Right ventricle myocardium superior (tissue), 1 donor: ENCODE data around the gene BCKDK. TPM values are rescaled to one million over a fixed set of nuclear protein-coding genes. Genes with fewer than 3 reads are reported as not detected.
A peak's percentile ranks its signal among the peaks of the same experiment; 100 is the strongest.
"Not testable (repeated sequence)": the region's sequence is repeated elsewhere in the genome, so short reads cannot be mapped to it uniquely, and the experiment has no call there.

ENCODE experiments used
- ATAC-seq: fragments of 200-7000 bp; cut with Tn5 transposase; one replicate; pipeline ENCODE4 v1.9.1; 2020; ENCODE audit warnings: mild to moderate bottlenecking; ENCODE audit not compliant: poor library complexity
- DNase-seq: peaks from one replicate; pipeline ENCODE4 v3.0.0-alpha.2; 2020
- intact Hi-C: fragments of 100-400 bp; cut with DNase I; formaldehyde crosslinking; loops from one replicate; pipeline ENCODE4 v1.11.2; 2022
- total RNA-seq: library from RNA; stranded (reverse); fragmentation: NEBNext Ultra II Directional; extraction: Animal tissue kit (Norgen Biotek cat#: 25700); gene quantifications from one replicate; pipeline ENCODE4 v1.2.1, GENCODE V29; 2021
- donor health status: DM: no; HTN: yes; CAD: no; lungs with severe emphysema.

The BCKDK gene
- total RNA-seq, 1 donor from 2014 or later = 84.3 TPM

DNA sequence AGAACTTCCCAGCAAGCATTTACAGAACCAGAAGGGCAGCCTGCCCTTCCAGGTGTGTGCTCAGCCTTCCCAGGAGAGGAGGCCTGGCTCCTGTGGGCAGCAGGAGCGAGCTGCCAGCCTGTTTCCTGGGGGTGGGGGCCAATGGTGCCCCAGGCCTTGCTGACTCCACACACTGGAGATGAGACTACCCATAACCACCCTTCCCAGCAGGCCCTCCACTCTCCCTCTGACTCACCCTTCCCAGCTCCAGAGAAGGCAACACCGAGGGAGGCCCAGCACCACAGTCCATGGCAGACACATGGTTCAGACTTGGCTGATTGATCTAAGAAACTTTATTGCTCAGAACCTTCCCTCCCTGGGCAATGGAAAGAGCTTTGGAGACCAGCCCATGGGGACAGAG, 17.6 kb upstream of the BCKDK start:
- no peak for DNase-seq

DNA sequence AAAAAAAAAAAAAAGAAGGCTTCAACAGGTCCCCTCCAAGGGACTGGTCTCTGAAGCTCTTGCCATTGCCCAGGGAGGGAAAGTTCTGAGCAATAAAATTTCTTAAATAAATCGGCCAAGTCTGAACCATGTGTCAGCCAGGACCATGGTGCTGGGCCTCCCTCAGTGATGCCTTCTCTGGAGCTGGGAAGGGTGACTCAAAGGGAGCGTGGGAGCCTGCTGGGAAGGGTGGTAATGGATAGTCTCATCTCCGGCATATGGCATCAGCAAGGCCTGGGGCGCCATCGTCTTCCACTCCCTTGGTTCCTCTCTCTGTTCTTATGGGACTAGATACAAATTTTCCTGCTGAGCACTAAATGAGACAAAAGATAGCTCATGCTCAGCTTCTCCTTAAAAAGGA, 15.9 kb upstream of the BCKDK start:
- no peak for ATAC-seq
- DNase-seq = no peak
- intact Hi-C loops = no loop called here

More for the DNA sequence above, 17.6 kb upstream of the BCKDK start:
- intact Hi-C loops = no loop called here
- ATAC-seq = no peak

DNA sequence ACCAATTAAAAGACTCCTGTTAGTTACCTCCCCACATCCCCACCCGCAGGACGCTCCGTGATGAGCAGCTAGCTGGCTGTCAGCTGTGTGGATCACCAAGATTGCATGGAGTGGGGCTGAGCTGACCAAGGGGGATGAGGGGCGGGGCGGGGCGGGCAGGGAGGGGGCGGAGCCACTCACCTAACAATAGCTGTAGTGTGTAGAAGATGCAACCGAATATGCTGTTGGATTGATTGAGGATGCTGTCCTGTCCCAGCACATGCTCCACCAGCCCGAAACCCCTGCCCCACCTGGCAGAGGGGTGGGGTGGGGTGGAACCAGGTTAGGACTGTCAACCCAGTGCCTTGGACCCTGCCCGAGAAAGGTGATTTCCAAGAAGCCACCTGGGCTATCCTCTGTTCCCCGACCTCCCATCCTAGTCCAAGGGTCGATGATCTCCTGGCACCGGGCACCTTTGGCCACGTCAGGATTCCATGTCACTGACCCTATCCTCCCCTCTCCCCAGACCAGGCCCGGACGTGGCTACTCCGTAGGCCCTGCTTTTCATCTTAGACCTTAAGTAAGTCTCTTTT, 15.0 kb upstream of the BCKDK start:
- intact Hi-C loops = no loop called here
- ATAC-seq (no peak), DNase-seq (no peak)

DNA sequence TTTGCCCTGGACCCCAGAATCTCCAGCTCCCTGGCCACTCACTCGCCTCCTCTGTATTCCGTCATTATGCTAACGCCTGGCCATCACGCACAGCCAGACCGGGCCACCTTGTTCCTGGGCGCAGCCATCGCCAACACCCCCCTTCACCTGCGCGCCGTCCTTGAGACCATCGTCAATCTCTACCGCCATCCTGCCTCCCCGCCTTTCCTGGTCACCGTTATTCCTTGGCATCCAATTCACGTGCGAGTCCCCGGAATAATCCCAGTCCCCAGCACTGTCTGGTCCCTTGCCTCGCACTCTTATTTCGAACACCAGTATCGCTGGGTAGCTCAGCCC, 14.1 kb upstream of the BCKDK start:
- intact Hi-C loops = no loop called here
- ATAC-seq (peak; percentile 21), DNase-seq (peak; percentile 51)

DNA sequence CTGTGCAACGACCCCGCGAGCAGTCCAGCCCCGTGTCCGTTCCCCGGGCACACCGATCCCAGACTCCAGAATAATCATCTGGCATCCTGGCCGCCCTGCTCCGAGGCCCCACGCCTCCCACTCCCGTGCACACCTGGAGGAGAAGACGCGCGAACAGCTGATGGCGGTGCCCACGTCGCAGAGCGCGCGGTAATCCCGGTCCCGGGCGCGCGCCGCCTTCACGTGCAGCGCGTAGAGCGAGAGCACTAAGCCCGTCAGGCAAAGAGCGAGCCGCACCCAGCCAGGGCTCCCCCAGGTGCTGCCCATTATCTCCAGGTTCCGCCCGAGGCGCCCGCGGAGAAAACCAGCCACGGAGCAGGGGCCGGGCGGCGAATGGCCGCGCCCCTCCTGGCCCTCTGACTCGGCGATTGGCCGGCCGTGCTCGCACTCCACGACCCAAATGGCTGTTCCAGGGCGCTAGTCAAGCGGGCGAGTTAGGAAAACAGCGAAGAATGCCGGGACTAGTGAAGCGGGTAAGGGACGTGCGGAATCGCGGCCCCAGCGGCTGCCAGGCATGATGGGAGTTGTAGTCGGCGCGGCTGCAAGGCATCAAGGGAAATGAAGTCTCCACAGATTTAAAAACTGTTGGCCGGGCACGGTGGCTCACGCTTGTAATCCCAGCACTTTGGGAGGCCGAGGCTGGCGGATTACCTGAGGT, 13.6 kb upstream of the BCKDK start, which contains the start of gene VKORC1:
Gene VKORC1 (minus strand): TSS at position 374 of the 697 bp plus-strand sequence. CDS start 68 bp downstream, at position 306.
- peak; percentile 97 for ATAC-seq
- DNase-seq = peak; percentile 98
- intact Hi-C loops = no loop called here

DNA sequence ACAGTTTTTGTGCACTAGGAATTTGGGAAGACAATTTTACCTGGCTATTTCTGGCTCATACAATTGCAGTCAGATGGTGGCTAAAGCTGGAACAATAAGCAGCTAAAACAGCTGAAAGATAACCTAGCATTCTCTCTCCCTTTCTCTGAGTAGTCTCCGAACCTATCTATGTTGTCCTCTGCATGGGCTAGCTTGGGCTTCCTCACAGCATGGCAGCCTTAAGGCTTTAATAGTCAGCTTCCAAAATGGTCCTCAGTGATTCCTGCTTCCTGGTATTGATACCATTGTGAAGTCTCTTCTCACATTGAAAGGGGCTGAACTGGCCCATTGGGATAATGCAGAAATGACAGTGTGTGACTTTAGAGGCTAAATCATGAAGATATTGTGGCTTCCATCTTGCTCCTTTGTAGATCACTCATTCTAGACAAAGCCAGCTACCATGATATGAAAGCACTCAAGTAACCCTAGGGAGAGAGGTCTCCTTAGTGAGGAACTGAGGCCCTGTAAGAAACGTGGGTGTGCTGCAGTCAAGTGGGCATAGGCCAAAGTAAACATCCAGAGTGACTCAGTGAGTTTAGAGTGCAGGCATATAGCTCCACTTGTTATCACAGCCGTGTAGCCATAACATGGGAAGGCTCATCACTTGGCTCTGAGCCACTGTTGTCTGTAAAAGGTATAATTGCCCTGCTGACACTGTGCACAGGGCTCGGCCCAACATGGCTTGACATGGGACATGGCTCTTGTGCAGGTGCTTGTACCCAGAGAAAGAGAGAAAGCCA, 8.1 kb upstream of the BCKDK start:
- intact Hi-C loops = no loop called here
- DNase-seq = no peak

DNA sequence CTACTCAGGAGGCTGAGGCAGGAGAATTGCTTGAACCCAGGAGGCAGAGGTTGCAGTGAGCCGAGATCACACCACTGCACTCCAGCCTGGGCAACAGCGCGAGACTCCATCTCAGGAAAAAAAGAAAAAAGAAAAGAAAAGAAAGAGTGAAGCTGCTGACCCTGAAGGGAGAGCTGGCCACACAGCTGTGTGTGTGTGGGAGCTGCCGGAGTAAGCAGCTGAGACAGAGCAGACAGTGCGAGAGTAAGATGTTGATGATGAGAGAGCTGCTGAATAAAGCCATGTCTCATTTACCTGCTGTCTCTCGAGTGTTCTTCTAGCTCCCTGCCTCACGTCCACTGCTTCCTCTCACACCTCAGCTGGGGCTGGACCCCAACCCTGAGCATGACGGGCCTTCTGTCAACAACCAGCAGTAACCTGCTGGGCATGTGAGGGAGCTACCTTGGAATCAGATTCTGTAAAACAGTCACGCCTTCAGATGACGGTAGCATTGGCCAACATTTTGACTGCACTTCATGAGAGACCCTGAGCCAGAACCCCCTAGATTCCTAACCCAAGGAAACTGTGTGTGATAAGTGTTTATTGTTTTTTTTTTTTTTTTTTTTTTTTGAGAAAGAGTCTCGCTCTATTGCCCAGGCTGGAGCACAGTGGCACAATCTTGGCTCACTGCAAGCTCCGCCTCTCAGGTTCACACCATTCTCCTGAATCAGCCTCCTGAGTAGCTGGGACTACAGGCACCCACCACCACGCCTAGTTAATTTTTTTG, 7.1 kb upstream of the BCKDK start:
- not testable (repeated sequence) for ATAC-seq, DNase-seq

More for the DNA sequence above, 8.1 kb upstream of the BCKDK start:
- ATAC-seq = no peak

DNA sequence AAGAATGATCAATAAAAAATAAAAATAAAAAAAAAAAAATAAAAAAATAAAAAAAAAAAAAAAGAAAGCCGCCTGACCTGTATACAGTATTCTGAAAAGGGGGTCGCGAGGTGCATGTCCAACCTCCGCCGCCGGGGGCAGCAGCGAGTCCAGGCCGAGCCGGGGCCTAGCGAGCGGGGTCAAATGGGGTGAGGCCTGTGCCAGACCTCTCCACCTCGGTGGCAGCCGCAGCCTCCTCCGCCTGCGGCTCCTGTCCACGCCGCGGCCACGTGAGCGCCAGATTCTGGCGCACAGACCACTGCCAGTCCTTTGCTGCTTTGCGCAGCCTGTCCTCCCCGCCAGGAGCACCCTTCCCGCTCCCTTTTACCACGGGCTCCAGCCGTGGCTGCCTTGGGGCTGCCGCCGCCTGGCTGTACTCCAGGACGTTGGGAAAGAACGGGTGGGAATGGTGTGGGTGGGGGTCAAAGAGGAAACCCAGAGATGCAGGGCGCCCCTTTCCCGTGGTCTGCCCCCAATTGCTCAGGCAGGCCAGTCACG, 2.4 kb upstream of the BCKDK start:
- ATAC-seq (peak; percentile 93), DNase-seq (peak; percentile 94)
- intact Hi-C loops = no loop called here

More for the DNA sequence above, 7.1 kb upstream of the BCKDK start:
- intact Hi-C loops = not testable (repeated sequence)

DNA sequence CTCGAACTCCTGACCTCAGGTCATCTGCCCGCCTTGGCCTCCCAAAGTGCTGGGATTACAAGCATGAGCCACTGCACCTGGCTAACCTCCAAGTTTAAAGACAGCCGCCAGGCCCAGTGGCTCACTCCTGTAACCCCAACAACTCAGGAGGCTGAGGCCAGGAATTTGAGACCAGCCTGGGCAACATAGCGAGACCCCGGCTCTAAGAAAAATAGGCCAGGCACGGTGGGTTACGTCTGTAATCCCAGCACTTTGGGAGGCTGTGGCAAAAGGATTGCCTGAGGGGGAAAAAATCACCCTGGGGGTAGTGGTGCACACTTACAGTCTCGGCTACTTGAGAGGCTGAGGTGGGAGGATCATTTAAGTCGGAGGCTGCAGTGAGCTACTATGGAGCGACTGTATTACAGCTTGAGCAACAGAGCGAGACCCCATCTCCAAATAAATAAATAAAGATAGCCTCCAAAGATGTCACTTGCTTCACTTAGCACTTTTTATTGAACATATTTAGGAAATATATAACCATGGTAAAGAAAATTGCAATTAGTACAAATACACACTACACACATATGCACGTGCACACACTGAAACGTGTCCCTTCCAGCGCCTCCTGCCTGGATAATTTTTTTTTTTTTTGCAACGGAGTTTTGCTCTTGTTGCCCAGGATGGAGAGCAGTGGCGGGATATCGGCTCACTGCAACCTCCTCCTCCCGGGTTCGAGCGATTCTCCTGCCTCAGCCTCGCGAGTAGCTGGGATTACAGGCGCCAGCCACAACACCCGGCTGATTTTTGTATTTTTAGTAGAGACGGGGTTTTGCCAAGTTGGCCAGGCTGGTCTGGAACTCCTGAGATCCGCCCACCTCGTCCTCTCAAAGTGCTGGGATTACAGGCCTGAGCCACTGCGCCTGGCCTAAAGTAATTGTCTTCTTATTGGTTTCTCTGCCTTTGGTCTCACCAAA, 1.4 kb upstream of the BCKDK start:
- no peak for DNase-seq
- no peak for ATAC-seq
- intact Hi-C loops = no loop called here

DNA sequence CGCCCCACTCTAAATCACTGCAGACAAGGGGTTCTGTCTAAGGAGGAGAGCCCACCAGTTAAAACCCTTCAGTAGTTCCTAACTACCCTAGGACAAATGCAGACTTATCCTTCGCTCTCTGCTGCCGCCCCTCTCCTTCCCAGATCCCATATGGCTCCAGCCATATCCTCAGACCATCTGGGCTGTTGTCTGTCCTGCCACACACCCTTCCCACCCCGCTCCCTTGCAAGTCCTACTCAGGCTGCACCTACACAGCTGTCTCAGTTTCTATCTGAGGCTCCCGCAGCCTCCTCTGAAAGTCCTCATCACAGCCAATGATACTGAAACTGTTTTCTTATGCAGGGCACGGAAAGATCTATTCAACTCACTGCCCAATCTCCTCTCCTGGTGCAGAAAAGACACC, 720 bp upstream of the BCKDK start:
- ATAC-seq (no peak), DNase-seq (no peak)
- intact Hi-C loops = no loop called here

DNA sequence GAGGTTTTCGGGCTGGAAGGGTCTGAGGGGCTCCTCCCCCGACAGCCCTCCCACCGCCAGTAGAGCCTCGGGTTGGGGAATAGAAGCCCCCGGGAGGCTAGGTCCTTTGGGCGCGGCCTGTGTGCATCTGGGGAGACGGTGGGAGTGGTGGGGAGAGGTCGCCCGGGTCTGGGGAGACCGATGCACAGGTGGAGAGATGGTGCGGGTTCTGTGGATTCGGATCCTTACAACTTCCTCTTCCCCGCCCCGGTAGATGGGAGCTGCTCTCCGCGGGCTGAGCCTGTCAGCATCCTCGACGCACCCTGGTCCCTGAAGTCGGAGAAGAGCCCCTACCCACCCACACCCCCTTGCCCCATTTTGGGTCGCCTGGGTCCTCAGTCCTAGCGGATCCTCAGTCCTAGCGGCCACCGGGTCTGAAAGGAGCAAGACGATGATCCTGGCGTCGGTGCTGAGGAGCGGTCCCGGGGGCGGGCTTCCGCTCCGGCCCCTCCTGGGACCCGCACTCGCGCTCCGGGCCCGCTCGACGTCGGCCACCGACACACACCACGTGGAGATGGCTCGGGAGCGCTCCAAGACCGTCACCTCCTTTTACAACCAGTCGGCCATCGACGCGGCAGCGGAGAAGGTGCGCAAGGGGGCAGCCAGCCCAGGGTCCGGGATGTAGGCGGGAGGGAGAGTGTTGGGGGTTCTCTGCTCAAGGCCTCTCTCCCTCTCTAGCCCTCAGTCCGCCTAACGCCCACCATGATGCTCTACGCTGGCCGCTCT, 790 bp downstream of the BCKDK start:
- ATAC-seq (no peak), DNase-seq (peak; percentile 45)
- intact Hi-C loops = no loop called here

DNA sequence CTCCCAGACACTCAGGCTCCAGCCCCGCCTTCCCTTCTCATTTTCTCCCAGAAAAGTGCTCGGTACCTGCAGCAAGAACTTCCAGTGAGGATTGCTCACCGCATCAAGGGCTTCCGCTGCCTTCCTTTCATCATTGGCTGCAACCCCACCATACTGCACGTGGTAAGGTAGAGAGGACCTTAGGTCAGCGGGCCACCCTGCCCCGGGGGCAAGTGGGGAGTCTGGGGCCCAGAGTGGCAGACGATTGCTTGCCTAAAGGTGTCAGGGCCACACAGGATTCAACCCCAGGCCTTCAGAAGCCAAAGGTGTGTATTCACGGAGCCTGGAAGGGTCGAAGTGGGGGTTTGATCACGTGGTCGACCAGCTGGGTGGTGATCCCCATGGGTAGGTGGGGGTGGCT, 1.4 kb downstream of the BCKDK start:
- intact Hi-C loops = no loop called here
- DNase-seq = no peak

DNA sequence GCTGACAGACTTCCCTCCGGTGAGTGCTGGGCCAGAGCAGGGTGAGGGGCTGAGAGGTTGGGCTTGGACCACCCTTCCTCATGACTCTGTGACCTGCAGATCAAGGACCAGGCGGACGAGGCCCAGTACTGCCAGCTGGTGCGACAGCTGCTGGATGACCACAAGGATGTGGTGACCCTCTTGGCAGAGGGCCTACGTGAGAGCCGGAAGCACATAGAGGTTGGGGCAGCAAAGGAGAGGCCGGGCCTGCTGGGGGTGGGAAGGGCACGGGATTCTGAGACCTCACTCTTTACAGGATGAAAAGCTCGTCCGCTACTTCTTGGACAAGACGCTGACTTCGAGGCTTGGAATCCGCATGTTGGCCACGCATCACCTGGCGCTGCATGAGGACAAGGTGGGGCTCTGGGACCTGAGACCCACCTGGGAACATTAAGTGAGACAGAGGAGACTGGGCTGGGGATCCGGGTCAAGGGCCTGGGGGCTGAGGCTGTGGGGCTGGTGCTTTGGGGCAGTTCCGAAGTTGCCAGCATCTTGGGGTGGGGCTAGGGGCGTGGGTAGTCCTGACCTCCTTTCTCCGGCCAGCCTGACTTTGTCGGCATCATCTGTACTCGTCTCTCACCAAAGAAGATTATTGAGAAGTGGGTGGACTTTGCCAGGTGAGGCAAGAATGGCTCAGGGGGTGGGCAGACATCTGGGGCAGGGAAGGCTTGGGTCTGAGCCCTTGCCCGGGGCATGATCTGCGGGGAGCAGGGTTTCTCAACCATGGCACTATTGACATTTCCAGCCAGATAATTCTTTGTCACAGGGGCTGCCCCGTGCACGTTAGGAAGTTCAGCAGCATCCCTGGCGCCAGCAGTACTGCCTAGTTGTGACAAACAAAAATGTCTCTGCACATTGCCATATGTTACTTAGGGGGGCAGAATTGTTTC, 2.2 kb downstream of the BCKDK start:
- DNase-seq (no peak), ATAC-seq (no peak)
- intact Hi-C loops = no loop called here

More for the DNA sequence above, 1.4 kb downstream of the BCKDK start:
- no peak for ATAC-seq

DNA sequence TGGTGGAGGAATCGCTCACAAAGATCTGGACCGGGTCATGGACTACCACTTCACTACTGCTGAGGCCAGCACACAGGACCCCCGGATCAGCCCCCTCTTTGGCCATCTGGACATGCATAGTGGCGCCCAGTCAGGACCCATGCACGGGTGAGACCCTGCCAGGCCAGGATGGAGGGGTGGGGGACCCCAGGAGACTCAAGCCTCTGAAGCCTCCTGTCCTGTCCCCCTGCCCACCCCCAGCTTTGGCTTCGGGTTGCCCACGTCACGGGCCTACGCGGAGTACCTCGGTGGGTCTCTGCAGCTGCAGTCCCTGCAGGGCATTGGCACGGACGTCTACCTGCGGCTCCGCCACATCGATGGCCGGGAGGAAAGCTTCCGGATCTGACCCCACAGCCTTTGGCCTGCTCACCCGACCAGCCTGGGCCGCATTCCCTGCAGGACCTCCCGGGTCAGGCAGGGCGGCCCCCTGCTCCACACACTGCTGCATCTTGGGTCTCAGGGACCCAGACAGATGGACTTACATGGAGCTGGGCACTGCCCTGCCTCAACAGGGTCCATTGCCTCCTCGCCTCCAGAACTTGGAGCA, 3.8 kb downstream of the BCKDK start:
- intact Hi-C loops = no loop called here
- ATAC-seq (no peak), DNase-seq (no peak)

DNA sequence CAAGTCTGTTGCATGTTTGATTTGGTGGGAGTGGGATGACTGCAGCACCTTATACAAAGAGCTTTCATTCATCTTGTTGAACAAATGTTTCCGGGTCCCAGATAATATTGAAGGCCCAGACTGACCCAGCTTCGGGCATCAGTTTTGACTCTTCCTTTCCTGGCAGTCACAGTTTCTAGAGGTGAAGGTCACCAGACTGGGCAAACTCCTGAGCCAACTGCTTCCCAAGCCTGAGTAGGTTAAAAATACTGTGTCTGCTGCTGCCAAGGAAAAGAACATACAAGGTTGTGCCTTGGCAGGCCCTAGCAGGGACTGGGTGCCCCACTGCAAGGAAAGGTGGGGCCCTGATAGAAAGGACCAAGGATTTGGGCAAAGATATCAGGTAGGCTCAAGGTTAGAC, 4.5 kb downstream of the BCKDK start:
- peak; percentile 23 for ATAC-seq
- intact Hi-C loops = no loop called here
- DNase-seq = no peak
